NCI-H526 treated with DMSO at 0.1 percent for 48 hours (cell line): ENCODE data around the gene FANK1.

Source experiments
- DNase-seq: peaks from one replicate; lab custom pipeline; 2025; lab: John Stamatoyannopoulos, UW

Gene FANK1

GRCh38 chr10:125896088-125896934 is at the start of gene FANK1:
FANK1 (plus strand) TSS chr10:125896564; CDS start chr10:125896643, 79 bp downstream.
- peak; percentile 7 for DNase-seq

GRCh38 chr10:125846894-125847293 is 49.5 kb upstream of the FANK1 start:
- no peak for DNase-seq

- DNase-seq: no peak
These were observed 48.0 kb upstream of the FANK1 start for GRCh38 chr10:125848371-125848770.

- DNase-seq: no peak
These were observed 47.5 kb upstream of the FANK1 start for GRCh38 chr10:125848857-125849256.

GRCh38 chr10:125849448-125849847 is 46.9 kb upstream of the FANK1 start:
- no peak for DNase-seq

GRCh38 chr10:125850766-125851731 is 45.3 kb upstream of the FANK1 start:
- DNase-seq: no peak

- DNase-seq: no peak
These were observed 43.9 kb upstream of the FANK1 start for GRCh38 chr10:125852487-125852886.

- DNase-seq: no peak
These were observed 39.1 kb upstream of the FANK1 start for GRCh38 chr10:125857185-125857760.

GRCh38 chr10:125859128-125859817 is 37.1 kb upstream of the FANK1 start:
- DNase-seq: no peak

GRCh38 chr10:125865120-125865519 is 31.2 kb upstream of the FANK1 start:
- no peak for DNase-seq

- DNase-seq: no peak
These were observed 29.8 kb upstream of the FANK1 start for GRCh38 chr10:125866421-125867029.

- peak; percentile 16 for DNase-seq
These were observed 27.9 kb upstream of the FANK1 start for GRCh38 chr10:125868372-125868975.

GRCh38 chr10:125871338-125871737 is 25.0 kb upstream of the FANK1 start:
- DNase-seq: no peak

GRCh38 chr10:125878957-125879835 is 17.2 kb upstream of the FANK1 start:
- DNase-seq: no peak

GRCh38 chr10:125880719-125881118 is 15.6 kb upstream of the FANK1 start:
- DNase-seq: no peak

GRCh38 chr10:125881192-125881591 is 15.2 kb upstream of the FANK1 start, which contains the start of gene DHX32:
DHX32 (minus strand) TSS chr10:125881292; CDS start chr10:125880824, 468 bp downstream.
- no peak for DNase-seq

- DNase-seq: no peak
These were observed 13.8 kb upstream of the FANK1 start for GRCh38 chr10:125882596-125882995.

- DNase-seq: no peak
These were observed 13.2 kb upstream of the FANK1 start for GRCh38 chr10:125883211-125883610.

GRCh38 chr10:125886914-125887512 is 9.4 kb upstream of the FANK1 start:
- no peak for DNase-seq
